ENCODE results near the gene MRPL33. TPM values are rescaled to one million over a fixed set of nuclear protein-coding genes. Genes with fewer than 3 reads are reported as not detected.
A peak's percentile ranks its signal among the peaks of the same experiment; 100 is the strongest.

Gene MRPL33
- total RNA-seq (27.6 TPM), polyA plus RNA-seq (100 to 1,000 TPM; 196 to 255 (median 249) TPM)

DNA sequence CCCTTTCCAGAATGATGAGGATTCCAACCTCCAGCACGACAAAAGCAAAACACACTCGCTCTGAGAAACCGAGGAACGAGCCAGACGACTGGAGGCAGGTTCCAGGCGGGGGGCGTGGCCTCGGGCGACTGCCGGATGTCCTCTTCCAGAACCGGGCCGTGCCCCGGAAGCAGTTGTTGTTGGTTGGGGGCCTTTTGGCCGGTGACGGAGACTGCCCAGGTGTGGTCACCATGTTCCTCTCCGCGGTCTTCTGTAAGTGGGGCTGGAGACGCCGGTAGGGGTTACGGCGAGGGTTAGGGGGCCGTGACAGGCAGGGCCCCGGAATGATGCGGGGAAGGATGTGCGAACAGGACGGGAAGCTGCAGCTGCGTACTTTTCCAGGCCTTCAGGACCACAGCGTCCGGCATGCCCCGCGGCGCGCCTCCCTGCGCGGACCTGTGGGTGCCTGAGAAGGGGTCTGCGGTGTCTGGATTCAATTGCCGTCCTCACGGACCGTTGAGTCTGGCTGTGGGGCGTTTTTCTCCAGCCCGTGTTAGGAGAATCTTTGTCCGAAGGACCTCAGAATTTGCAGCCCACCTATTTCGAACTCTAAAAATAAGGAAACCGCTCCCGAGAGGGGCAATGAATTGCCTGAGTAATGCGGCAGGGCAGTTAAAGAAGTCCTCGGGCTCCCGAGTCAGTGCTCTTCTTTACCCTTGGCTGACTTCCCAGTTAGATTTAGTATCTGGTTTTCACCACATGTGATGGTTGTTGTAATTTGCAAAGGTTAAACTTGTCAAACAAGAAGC lies at the start of gene MRPL33:
Gene MRPL33, plus strand, starts transcription at position 172 of the 788 bp plus-strand sequence. Its CDS starts 59 bp downstream, at position 231.
- peak within 1 kb of the TSS; percentile 93 for H3K4me3 ChIP-seq (ENCODE audit: low read depth, low read length)
- H3K36me3 Mint-ChIP-seq: peaks cover 6% of the 10 kb centered on the region
- H3K27me3 ChIP-seq (ENCODE audit: control insufficient read depth, insufficient read depth, low read length): peaks cover 4% of the 10 kb centered on the region
- peaks cover 29 to 56% (median 44%) of the 10 kb centered on the region in 4 donors for H3K4me1 Mint-ChIP-seq
- H3K36me3 ChIP-seq (ENCODE audit: control insufficient read depth, insufficient read depth, low read length): peaks cover 24% of the 10 kb centered on the region
- peaks cover 23% of the 10 kb centered on the region for H3K27me3 Mint-ChIP-seq
- peak; percentile 85 to 95 (median 87) for DNase-seq
- H3K9me3 Mint-ChIP-seq: peaks cover 0 to 2% (median 0%) of the 10 kb centered on the region in 7 donors
- peak; percentile 91 to 95 for ATAC-seq (ENCODE audit: low read depth in 2 of 2)
- peak within 1 kb of the TSS; percentile 96 to 99 (median 98) for H3K4me3 Mint-ChIP-seq
- peaks cover 29% of the 10 kb centered on the region for H3K4me1 ChIP-seq (ENCODE audit: control insufficient read depth, insufficient read depth, low read length, poor library complexity, severe bottlenecking)
- H3K27ac Mint-ChIP-seq: peak within 1 kb of the TSS; percentile 98 to 100 (median 98)
- H3K27ac ChIP-seq (ENCODE audit: insufficient read depth, low read length, poor library complexity, severe bottlenecking): peak within 1 kb of the TSS; percentile 85
- no peaks in the 10 kb centered on the region for H3K9me3 ChIP-seq (ENCODE audit: control insufficient read depth in 2 of 2, low read length in 2 of 2)

DNA sequence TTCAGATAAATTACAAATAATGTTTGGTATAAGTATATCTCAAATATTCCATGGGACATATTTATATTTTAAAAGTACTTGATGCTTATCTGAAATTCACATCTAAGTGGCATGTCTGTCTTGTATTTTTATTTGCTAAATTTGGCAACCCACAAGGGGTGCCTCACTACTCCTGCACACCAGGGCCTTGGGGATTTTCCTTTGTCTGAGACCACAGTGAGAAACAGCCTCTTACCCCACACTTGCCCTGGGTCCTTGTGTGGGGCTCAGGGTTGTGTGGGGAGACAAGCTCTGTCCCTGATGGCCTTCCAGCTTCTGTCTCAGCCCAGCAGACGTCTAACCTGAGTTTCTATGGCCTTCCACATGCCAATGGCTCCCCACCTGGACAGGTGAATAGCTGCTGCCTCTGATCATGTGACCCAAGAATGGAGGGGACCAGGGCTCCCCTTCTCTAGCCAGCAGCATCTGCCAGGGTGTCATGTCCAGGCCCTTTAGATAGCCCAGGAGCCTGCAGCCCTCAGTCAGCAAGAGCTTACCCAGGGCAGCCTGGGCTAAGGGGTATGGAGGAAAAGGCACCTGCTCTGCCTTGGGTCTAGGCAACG lies 49.5 kb upstream of the MRPL33 start:
- H3K4me1 Mint-ChIP-seq: peaks cover under 1 to 6% (median 3%) of the 10 kb centered on the region in 4 donors
- H3K9me3 Mint-ChIP-seq: peaks cover 0 to 3% (median 0%) of the 10 kb centered on the region in 7 donors
- H3K4me3 Mint-ChIP-seq: no peak overlapping the region
- H3K9me3 ChIP-seq (ENCODE audit: control insufficient read depth in 2 of 2, low read length in 2 of 2): no peaks in the 10 kb centered on the region
- ATAC-seq (ENCODE audit: low read depth in 2 of 2): no peak
- no peak for DNase-seq
- no peaks in the 10 kb centered on the region for H3K4me1 ChIP-seq (ENCODE audit: control insufficient read depth, insufficient read depth, low read length, poor library complexity, severe bottlenecking)
- no peak overlapping the region for H3K27ac ChIP-seq (ENCODE audit: insufficient read depth, low read length, poor library complexity, severe bottlenecking)
- no peaks in the 10 kb centered on the region for H3K27me3 ChIP-seq (ENCODE audit: control insufficient read depth, insufficient read depth, low read length)
- H3K27ac Mint-ChIP-seq: no peak overlapping the region
- H3K36me3 Mint-ChIP-seq: no peaks in the 10 kb centered on the region
- H3K36me3 ChIP-seq (ENCODE audit: control insufficient read depth, insufficient read depth, low read length): no peaks in the 10 kb centered on the region
- H3K27me3 Mint-ChIP-seq: peaks cover 3% of the 10 kb centered on the region
- no peak overlapping the region for H3K4me3 ChIP-seq (ENCODE audit: low read depth, low read length)

DNA sequence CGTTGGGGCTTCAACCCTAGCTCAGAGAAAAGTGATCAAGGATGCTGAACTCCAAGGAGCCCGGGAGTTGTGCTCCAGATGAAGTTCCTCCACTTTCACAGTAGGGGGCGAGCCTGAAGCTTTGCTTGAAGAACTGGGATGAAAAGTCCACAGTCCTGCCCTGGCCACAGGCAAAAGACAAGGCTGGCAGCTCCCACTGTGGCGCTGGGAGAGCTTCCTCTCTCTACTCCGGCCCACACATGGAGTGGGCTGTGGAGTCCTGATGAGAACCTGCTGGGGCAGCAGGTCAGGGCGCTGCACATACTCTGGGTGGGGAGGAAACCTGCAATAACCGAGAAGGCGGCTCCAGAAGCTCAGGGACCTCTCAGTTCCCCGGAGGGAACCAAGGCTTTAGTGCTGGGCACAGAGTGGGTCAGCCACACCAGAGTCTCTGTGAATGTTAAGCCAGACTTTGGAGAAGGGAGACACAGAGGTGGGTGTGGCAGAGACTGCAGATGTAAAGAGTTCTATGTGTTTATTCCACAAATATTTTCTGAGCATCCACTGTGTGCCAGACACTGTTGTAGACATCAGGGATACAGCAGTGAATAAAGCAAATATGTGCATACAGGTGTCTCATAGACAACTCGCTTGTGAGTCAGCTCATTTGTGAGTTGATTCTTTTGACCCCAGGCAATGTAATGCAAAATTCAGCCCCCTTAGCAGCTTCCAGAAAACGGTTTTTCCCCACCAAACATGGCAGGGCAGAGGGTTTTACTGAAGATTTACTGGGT lies 48.0 kb upstream of the MRPL33 start:
- Mint-ChIP-seq H3K36me3 (no peaks in the 10 kb centered on the region), H3K27me3 (no peaks in the 10 kb centered on the region), H3K9me3 (peaks cover 0 to 1% (median 0%) of the 10 kb centered on the region in 7 donors), H3K27ac (no peak overlapping the region), H3K4me1 (peaks cover 0 to 9% (median 1%) of the 10 kb centered on the region in 4 donors), H3K4me3 (no peak overlapping the region)
- no peaks in the 10 kb centered on the region for H3K9me3 ChIP-seq (ENCODE audit: control insufficient read depth in 2 of 2, low read length in 2 of 2)
- no peak overlapping the region for H3K27ac ChIP-seq (ENCODE audit: insufficient read depth, low read length, poor library complexity, severe bottlenecking)
- no peaks in the 10 kb centered on the region for H3K36me3 ChIP-seq (ENCODE audit: control insufficient read depth, insufficient read depth, low read length)
- peak in 2 of 3 donors; percentile 17 to 38 for DNase-seq
- no peak for ATAC-seq (ENCODE audit: low read depth in 2 of 2)
- no peak overlapping the region for H3K4me3 ChIP-seq (ENCODE audit: low read depth, low read length)
- H3K27me3 ChIP-seq (ENCODE audit: control insufficient read depth, insufficient read depth, low read length): no peaks in the 10 kb centered on the region
- no peaks in the 10 kb centered on the region for H3K4me1 ChIP-seq (ENCODE audit: control insufficient read depth, insufficient read depth, low read length, poor library complexity, severe bottlenecking)

DNA sequence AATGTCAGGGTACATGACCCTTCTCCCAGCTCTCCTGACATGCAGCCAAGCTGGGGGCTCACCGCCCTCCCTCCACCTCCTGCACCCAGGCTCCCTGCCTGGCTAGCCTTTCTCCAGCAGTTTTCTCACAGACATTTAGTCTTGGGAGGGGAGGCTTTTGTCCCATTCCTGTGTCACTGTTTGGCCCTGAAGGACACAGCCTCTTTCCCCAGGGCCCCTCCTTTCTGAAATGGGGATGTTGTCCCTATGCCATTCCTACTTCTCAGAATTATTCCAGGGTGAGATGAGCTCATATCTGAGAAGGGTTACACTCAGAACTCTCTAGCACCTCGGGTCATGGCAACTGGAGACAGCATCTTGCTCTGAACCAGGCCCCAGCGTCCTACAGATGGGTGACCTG lies 47.3 kb upstream of the MRPL33 start:
- Mint-ChIP-seq H3K27ac (no peak overlapping the region), H3K27me3 (no peaks in the 10 kb centered on the region), H3K36me3 (no peaks in the 10 kb centered on the region), H3K4me3 (no peak overlapping the region), H3K9me3 (peaks cover 0 to 1% (median 0%) of the 10 kb centered on the region in 7 donors), H3K4me1 (peaks cover 0 to 12% (median 4%) of the 10 kb centered on the region in 4 donors)
- H3K27ac ChIP-seq (ENCODE audit: insufficient read depth, low read length, poor library complexity, severe bottlenecking): no peak overlapping the region
- no peaks in the 10 kb centered on the region for H3K27me3 ChIP-seq (ENCODE audit: control insufficient read depth, insufficient read depth, low read length)
- no peaks in the 10 kb centered on the region for H3K36me3 ChIP-seq (ENCODE audit: control insufficient read depth, insufficient read depth, low read length)
- no peaks in the 10 kb centered on the region for H3K9me3 ChIP-seq (ENCODE audit: control insufficient read depth in 2 of 2, low read length in 2 of 2)
- DNase-seq: no peak
- no peak overlapping the region for H3K4me3 ChIP-seq (ENCODE audit: low read depth, low read length)
- ATAC-seq (ENCODE audit: low read depth in 2 of 2): no peak
- H3K4me1 ChIP-seq (ENCODE audit: control insufficient read depth, insufficient read depth, low read length, poor library complexity, severe bottlenecking): no peaks in the 10 kb centered on the region

DNA sequence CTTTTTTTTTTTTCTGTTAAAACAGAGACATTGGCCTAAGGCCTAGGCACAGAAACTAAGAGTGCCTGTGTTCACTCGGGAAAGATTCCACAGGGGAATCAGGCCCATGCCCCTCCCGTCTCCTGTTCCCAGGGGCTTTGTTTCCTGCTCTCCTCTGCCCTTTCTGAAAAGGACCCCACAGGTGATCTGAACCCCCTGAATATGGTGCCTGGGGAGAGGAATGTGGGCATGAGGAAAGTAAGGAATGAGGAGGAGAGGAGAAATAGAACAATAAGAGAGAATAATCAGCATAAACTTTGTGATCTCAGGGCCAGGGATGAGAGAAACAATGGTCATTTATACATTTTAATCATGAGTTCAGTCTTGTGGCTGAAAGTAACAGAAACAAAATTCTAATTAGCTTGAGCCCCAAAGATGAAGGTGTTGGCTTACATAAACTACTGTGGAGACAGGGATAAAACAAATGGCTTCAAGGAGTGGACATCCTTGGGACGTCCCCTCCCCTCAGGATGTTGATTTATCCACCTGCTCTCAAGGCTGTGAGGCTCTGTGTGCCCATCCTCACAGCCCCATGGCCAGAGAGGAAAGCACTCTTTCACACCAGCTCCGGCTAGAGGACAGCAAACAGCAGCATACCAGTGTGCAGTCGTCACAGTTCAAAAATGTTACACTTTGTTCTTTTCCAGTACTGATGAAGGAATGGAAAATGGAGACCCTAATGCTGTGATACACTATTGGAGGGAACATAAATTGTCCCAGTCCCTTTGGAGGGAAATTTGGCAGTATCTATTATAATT lies 46.4 kb upstream of the MRPL33 start:
- no peaks in the 10 kb centered on the region for H3K36me3 ChIP-seq (ENCODE audit: control insufficient read depth, insufficient read depth, low read length)

DNA sequence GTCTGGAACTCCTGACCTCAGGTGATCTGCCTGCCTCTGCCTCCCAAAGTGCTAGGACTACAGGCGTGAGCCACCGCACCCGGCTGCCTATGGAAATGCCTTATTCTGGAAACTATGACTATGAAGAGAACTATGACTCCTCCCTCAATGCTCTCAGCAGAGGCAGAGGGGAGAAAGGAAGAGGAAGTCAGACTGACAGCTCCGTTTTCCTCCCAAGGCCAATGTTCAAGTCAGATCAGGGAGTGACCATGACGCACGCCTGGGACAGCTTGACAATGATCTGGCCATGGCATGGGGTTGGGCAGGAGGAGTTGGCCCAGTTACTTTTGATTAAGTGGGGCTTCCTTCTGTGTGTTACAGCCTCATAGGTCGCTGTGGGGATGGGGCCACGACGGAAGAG lies 44.3 kb upstream of the MRPL33 start:
- Histone ChIP-seq H3K9me3 (ENCODE audit: control insufficient read depth in 2 of 2, low read length in 2 of 2) (no peaks in the 10 kb centered on the region), H3K36me3 (ENCODE audit: control insufficient read depth, insufficient read depth, low read length) (no peaks in the 10 kb centered on the region), H3K27ac (ENCODE audit: insufficient read depth, low read length, poor library complexity, severe bottlenecking) (no peak overlapping the region), H3K27me3 (ENCODE audit: control insufficient read depth, insufficient read depth, low read length) (no peaks in the 10 kb centered on the region), H3K4me3 (ENCODE audit: low read depth, low read length) (no peak overlapping the region), H3K4me1 (ENCODE audit: control insufficient read depth, insufficient read depth, low read length, poor library complexity, severe bottlenecking) (no peaks in the 10 kb centered on the region)
- Mint-ChIP-seq H3K36me3 (no peaks in the 10 kb centered on the region), H3K4me1 (peaks cover 0 to 11% (median 4%) of the 10 kb centered on the region in 4 donors), H3K27ac (no peak overlapping the region), H3K27me3 (no peaks in the 10 kb centered on the region), H3K4me3 (peak overlapping the region in 1 of 4 donors; percentile 2), H3K9me3 (peaks cover 0 to 1% (median 0%) of the 10 kb centered on the region in 7 donors)
- ATAC-seq (ENCODE audit: low read depth in 2 of 2) (no peak), DNase-seq (no peak)

More for the DNA sequence above, 46.4 kb upstream of the MRPL33 start:
- ATAC-seq (ENCODE audit: low read depth in 2 of 2): no peak
- no peak overlapping the region for H3K4me3 ChIP-seq (ENCODE audit: low read depth, low read length)
- Mint-ChIP-seq H3K27ac (no peak overlapping the region), H3K9me3 (peaks cover 0 to 1% (median 0%) of the 10 kb centered on the region in 7 donors), H3K4me3 (no peak overlapping the region), H3K4me1 (peaks cover 0 to 11% (median 4%) of the 10 kb centered on the region in 4 donors), H3K36me3 (no peaks in the 10 kb centered on the region), H3K27me3 (no peaks in the 10 kb centered on the region)
- no peak for DNase-seq
- H3K27me3 ChIP-seq (ENCODE audit: control insufficient read depth, insufficient read depth, low read length): no peaks in the 10 kb centered on the region
- no peaks in the 10 kb centered on the region for H3K4me1 ChIP-seq (ENCODE audit: control insufficient read depth, insufficient read depth, low read length, poor library complexity, severe bottlenecking)
- H3K9me3 ChIP-seq (ENCODE audit: control insufficient read depth in 2 of 2, low read length in 2 of 2): no peaks in the 10 kb centered on the region
- H3K27ac ChIP-seq (ENCODE audit: insufficient read depth, low read length, poor library complexity, severe bottlenecking): no peak overlapping the region

Measured in CD4-positive, CD25-positive, alpha-beta regulatory T cell (primary cell).